Right lobe of liver (tissue), 6 donors: ENCODE results near the gene ATOH7. TPM values are rescaled to one million over a fixed set of nuclear protein-coding genes. Genes with fewer than 3 reads are reported as not detected.
A peak's percentile ranks its signal among the peaks of the same experiment; 100 is the strongest.

ENCODE experiments used
- ATAC-seq, 4 donors: fragments of 200-7000 bp; cut with Tn5 transposase; one replicate each; pipeline ENCODE4 v1.9.1; 2020; ENCODE audit warnings: mild to moderate bottlenecking in 4 of 4, moderate library complexity in 4 of 4
- DNase-seq, 3 donors: peaks; one replicate each; pipeline ENCODE4 v3.0.0-alpha.2; 2020
- H3K27ac ChIP-seq, 3 donors: fragments of 200-600 bp; one replicate each; pipeline ENCODE4 v1.8.0; 2022
- H3K27me3 ChIP-seq, 2 donors: fragments of 200-600 bp; one replicate each; pipeline ENCODE4 v1.8.0; 2022
- H3K36me3 ChIP-seq, 4 donors: fragments of 200-600 bp; sonication (generic) in 1 of 4; one replicate each; pipeline versions ENCODE4 v1.5.1 to v1.8.0; 2017 to 2022; ENCODE audit warnings: control low read depth in 1 of 4
- H3K4me1 ChIP-seq, 4 donors: fragments of 200-600 bp; sonication (generic) in 1 of 4; one replicate each; pipeline versions ENCODE4 v1.5.1 to v1.8.0; 2017 to 2022; ENCODE audit warnings: control low read depth in 1 of 4
- H3K4me3 ChIP-seq, 3 donors: fragments of 200-600 bp; one replicate each; pipeline ENCODE4 v1.8.0; 2022
- H3K9me3 ChIP-seq, 4 donors: fragments of 200-600 bp; sonication (generic) in 1 of 4; one replicate each; pipeline versions ENCODE4 v1.5.1 to v1.8.0; 2017 to 2022; ENCODE audit warnings: control low read depth in 1 of 4
- POLR2A ChIP-seq: fragments of 450-650 bp; IDR thresholded peaks from one replicate; pipeline ENCODE4 v1.6.1; 2017; ENCODE audit warnings: antibody characterized with exemption, mild to moderate bottlenecking
- WGBS: methylation state at CpG from one replicate; pipeline ENCODE4 v1.1.6; 2018; ENCODE audit warnings: low coverage, low lambda C conversion rate; ENCODE audit not compliant: insufficient coverage; ENCODE audit errors: missing lambda C conversion rate; 5-methylcytosine and 5-hydroxymethylcytosine counted together
- intact Hi-C, 2 donors: fragments of 100-400 bp; cut with DNase I; formaldehyde crosslinking; loops; one replicate each; pipeline versions ENCODE4 v1.11.2 to v1.14.1; 2022
- total RNA-seq, 6 experiments: library from RNA; depleted of rRNA in 2 of 6; stranded (reverse); fragments of >200 nt in 2 of 6; fragmentation: NEBNext Ultra II Directional in 3 of 6; extraction: Animal tissue kit (Norgen Biotek cat#: 25700) in 3 of 6; gene quantifications; one replicate each; pipeline versions ENCODE4 v1.1.0 to v1.2.4, GENCODE V29; 2016 to 2023
- TF ChIP-seq, protein P1 (sequence below), 4 donors: fragments of 200-600 bp in 3 of 4; fragments of 450-650 bp in 1 of 4; IDR thresholded peaks; one replicate each; pipeline versions ENCODE4 v1.5.1 to v1.8.0; 2016 to 2022; ENCODE audit warnings: antibody characterized with exemption in 4 of 4, mild to moderate bottlenecking in 2 of 4
- donor health status: DM: no; HTN: yes; CAD: no.
- donor health status: DM: no; HTN: no; CAD: no.
- donor health status: DM: no; HTN: no; CAD: no.
- donor health status: DM: no; HTN: yes; CAD: no.
- donor health status: DM: no; HTN: yes; CAD: no.

ATOH7 gene
- total RNA-seq, 6 experiments from 2014 or later: 0.25 to 1.1 (median 0.46) TPM; not detected in 2

DNA sequence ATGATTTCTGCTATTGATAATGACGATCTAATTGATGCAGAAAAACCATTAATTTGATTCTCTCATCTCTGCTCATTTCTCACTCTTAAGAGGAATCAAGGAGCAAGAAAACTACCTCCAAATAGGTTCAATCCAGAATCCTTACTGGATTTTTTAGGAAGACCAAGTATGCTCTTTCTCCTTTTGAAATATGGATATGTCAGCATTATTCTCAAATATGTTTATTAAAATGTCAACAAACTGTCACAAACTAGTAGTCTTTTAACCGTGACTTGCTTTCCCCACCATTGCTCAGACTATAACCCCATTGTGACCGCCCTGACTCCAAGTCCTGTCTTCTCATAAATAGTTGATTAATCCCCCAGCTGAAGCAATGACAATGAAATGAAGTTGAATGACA is 1.1 kb upstream of the ATOH7 start:
- H3K9me3 ChIP-seq: no peaks in the 10 kb centered on the region
- H3K36me3 ChIP-seq: no peaks in the 10 kb centered on the region
- H3K27ac ChIP-seq: no peak overlapping the region
- H3K4me3 ChIP-seq: no peak overlapping the region
- ATAC-seq (no peak), DNase-seq (no peak)
- no peak for TF ChIP-seq POLR2A
- TF ChIP-seq, protein P1, sequence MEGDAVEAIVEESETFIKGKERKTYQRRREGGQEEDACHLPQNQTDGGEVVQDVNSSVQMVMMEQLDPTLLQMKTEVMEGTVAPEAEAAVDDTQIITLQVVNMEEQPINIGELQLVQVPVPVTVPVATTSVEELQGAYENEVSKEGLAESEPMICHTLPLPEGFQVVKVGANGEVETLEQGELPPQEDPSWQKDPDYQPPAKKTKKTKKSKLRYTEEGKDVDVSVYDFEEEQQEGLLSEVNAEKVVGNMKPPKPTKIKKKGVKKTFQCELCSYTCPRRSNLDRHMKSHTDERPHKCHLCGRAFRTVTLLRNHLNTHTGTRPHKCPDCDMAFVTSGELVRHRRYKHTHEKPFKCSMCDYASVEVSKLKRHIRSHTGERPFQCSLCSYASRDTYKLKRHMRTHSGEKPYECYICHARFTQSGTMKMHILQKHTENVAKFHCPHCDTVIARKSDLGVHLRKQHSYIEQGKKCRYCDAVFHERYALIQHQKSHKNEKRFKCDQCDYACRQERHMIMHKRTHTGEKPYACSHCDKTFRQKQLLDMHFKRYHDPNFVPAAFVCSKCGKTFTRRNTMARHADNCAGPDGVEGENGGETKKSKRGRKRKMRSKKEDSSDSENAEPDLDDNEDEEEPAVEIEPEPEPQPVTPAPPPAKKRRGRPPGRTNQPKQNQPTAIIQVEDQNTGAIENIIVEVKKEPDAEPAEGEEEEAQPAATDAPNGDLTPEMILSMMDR (IDR thresholded peaks at IDR 0.05): no peak
- intact Hi-C loops: no loop called here
- WGBS: 87% methylated on average over 3 of the region's 3 CpGs
- no peaks in the 10 kb centered on the region for H3K27me3 ChIP-seq
- H3K4me1 ChIP-seq: no peaks in the 10 kb centered on the region

DNA sequence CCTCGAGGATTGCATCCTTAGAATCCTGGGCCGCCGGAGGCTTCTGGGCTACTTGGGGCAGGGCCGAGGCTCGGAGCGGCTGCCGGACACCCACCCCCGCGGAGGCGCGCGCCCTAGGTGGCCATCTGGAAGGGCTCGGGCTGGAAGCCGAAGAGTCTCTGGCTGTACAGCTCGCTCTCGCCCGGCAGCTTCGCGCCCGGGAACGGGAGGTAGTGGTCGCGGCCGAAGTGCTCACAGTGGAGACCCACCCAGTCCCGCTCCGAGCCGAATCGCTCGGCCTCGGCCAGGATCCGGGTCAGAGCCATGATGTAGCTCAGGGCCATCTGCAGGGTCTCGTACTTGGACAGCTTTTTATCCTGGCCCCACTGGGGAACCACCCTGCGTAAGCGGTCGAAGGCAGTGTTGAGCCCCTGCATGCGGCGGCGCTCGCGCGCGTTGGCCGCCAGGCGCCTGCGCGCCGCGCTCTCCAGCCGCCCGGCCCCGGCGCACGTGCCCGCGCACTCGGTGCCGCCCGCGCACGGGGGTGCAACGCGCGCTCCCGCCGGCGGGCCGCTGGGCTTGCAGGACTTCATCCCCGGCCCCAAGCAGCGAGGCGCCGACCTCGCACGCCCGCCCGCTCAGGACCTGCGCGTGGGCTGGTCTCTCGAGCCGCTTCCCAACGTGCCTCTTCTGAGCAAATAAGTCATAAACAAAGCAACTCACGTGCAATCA is 652 bp downstream of the ATOH7 start:
- no peaks in the 10 kb centered on the region for H3K9me3 ChIP-seq
- TF ChIP-seq, protein P1 (IDR thresholded peaks at IDR 0.05): peak in 3 of 4 donors; percentile 22 to 46 (median 24)
- no peak for TF ChIP-seq POLR2A
- WGBS: 2% methylated on average over 11 of the region's 81 CpGs
- H3K4me1 ChIP-seq: no peaks in the 10 kb centered on the region
- intact Hi-C loops: no loop called here
- H3K27ac ChIP-seq: peak overlapping the region in 1 of 3 donors; percentile 34
- H3K27me3 ChIP-seq: no peaks in the 10 kb centered on the region
- peak overlapping the region; percentile 54 to 59 (median 56) for H3K4me3 ChIP-seq
- peak; percentile 59 to 69 (median 65) for DNase-seq
- peak; percentile 94 to 98 (median 98) for ATAC-seq
- no peaks in the 10 kb centered on the region for H3K36me3 ChIP-seq

DNA sequence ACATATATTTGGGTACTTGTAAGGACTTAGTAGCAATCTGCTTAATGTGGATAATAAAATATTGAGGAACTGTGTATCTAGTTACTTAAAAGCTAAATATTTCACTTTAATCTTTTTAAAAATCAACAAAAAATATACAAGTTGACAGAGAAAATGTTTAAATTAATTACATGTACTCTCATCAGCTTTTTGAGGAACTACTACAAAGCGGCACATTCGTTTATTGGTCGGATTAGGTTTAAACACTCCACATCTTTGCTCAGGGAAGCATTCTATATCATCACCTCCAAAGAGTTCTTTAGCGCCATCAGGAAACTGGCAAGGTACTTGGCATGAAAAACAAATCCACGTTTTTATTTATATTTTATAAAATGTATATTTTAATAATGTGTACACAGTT is 1.6 kb downstream of the ATOH7 start:
- TF ChIP-seq, protein P1 (IDR thresholded peaks at IDR 0.05): no peak
- no peak for TF ChIP-seq POLR2A
- 77% methylated on average over 5 of the region's 5 CpGs for WGBS
- DNase-seq: no peak
- H3K9me3 ChIP-seq: no peaks in the 10 kb centered on the region
- no peaks in the 10 kb centered on the region for H3K36me3 ChIP-seq
- H3K27ac ChIP-seq: no peak overlapping the region
- intact Hi-C loops: no loop called here
- no peaks in the 10 kb centered on the region for H3K27me3 ChIP-seq
- H3K4me3 ChIP-seq: no peak overlapping the region
- no peaks in the 10 kb centered on the region for H3K4me1 ChIP-seq
- ATAC-seq: no peak

DNA sequence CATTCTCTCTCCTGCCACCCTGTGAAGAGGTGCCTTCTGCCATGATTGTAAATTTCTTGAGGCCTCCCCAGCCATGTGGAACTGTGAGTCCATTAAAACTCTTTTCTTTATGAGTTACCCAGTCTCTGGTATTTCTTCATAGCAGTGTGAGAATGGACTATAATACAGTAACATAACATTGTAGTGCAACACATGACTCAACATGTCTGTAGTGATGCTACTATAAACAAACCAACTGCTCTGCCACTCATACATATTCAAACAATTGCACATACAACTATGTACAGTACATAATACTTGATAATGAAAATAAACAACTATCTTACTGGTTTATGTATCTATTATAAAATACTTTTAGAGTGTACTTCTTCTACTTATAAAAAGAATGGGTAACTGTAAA is 7.1 kb downstream of the ATOH7 start:
- DNase-seq (no peak), ATAC-seq (no peak)
- intact Hi-C loops: no loop called here
- TF ChIP-seq, protein P1 (IDR thresholded peaks at IDR 0.05): no peak
- TF ChIP-seq POLR2A: no peak
- H3K4me1 ChIP-seq: no peaks in the 10 kb centered on the region
- H3K27me3 ChIP-seq: no peaks in the 10 kb centered on the region
- no peak overlapping the region for H3K27ac ChIP-seq
- no peaks in the 10 kb centered on the region for H3K36me3 ChIP-seq
- no peaks in the 10 kb centered on the region for H3K9me3 ChIP-seq
- H3K4me3 ChIP-seq: no peak overlapping the region
